ENCODE data around the gene TANC2. TPM values are rescaled to one million over a fixed set of nuclear protein-coding genes. Genes with fewer than 3 reads are reported as not detected.

Gene TANC2
- total RNA-seq, 1 experiment from 2014 or later: 7.7 TPM

- Histone ChIP-seq H3K9me3 (replicated peaks) (no peaks in the 10 kb centered on the region), H3K27me3 (replicated peaks) (no peaks in the 10 kb centered on the region), H3K36me3 (no peaks in the 10 kb centered on the region), H3K4me1 (replicated peaks) (no peaks in the 10 kb centered on the region), H3K4me3 (no peak overlapping the region), H3K27ac (no peak overlapping the region)
- DNase-seq (ENCODE audit: low read depth in 1 of 2, low spot score in 2 of 2): no peak
Observed at GRCh38 chr17:62935523-62935922, 30.5 kb upstream of the TANC2 start.

DNA sequence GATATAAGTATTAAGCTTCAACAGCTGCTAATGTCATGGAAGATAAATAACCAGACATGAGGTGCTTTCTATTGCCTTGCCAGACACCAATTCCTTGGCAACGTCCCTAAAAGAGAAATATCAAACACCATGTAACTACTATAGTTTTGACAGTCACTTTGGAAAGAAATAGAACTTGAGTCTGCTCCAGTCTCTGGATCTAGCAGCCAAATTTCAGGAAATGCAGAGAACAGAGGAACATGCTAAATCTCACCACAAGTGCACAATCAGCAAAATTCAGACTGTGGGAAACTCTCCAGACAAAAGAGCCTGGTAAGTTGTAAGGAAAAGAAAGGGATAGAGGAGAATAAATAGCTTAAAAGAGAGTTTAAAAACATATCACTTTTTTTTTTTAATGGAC, 28.4 kb upstream of the TANC2 start:
- H3K9me3 ChIP-seq (replicated peaks): peaks cover 4% of the 10 kb centered on the region
- H3K4me1 ChIP-seq (replicated peaks): no peaks in the 10 kb centered on the region
- H3K36me3 ChIP-seq: no peaks in the 10 kb centered on the region
- H3K27ac ChIP-seq: no peak overlapping the region
- H3K27me3 ChIP-seq (replicated peaks): no peaks in the 10 kb centered on the region
- H3K4me3 ChIP-seq: no peak overlapping the region
- DNase-seq (ENCODE audit: low read depth in 1 of 2, low spot score in 2 of 2): no peak

DNA sequence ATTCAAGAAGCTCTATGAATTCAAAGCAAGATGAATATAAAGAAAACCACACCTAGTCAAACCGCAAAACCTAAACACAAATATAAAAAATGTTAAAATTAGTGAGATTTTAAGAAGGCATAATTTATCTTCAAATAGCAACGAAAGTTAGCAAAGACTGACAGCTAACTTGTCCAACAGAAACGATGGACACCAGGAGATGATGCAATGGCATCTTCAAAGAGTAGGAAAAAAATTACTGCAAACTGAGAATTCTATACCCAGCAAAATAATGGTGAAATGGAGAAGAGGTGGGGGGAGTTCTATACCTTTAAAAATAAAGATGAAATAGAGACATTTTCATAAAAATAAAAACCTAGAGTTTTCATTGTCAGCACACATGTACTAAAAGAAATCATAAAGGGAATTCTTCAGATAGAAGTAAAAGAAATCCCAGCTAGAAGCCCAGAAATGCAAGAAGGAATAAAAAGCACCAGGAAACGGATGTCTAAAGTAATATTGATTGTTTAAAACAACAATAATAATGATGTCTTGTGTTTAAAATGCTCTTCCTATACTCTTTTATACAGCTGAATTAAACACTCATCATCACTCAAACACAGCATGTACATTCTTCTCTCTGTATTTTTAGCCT, 24.6 kb upstream of the TANC2 start:
- peaks cover 7% of the 10 kb centered on the region for H3K9me3 ChIP-seq (replicated peaks)
- no peaks in the 10 kb centered on the region for H3K27me3 ChIP-seq (replicated peaks)
- H3K4me1 ChIP-seq (replicated peaks): no peaks in the 10 kb centered on the region
- H3K27ac ChIP-seq: no peak overlapping the region
- H3K36me3 ChIP-seq: no peaks in the 10 kb centered on the region
- H3K4me3 ChIP-seq: no peak overlapping the region
- no peak for DNase-seq (ENCODE audit: low read depth in 1 of 2, low spot score in 2 of 2)

DNA sequence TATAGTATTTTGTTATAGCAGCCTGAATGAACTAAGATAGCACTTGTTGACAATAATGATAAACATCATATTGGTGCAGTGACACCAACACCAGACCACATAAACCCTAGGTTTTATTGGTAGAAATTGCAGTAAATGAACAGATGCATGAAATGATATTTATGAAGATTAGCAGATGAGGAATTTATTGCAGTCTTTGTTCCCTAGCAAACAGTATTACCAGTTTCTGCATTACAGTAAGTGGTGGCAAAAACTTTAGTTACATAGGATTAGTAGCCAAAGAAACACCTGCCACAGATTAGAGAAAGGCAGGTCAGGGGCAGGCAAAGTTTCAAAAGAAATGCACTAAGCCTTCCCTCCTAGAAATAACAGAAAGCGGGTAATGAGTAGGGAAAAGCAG, 17.7 kb upstream of the TANC2 start:
- H3K27me3 ChIP-seq (replicated peaks): no peaks in the 10 kb centered on the region; the same call in 1 of the 2 replicates

GRCh38 chr17:62949036-62949435, 17.0 kb upstream of the TANC2 start:
- H3K4me1 ChIP-seq (replicated peaks): no peaks in the 10 kb centered on the region
- no peak overlapping the region for H3K27ac ChIP-seq
- no peaks in the 10 kb centered on the region for H3K36me3 ChIP-seq
- no peak overlapping the region for H3K4me3 ChIP-seq
- no peaks in the 10 kb centered on the region for H3K9me3 ChIP-seq (replicated peaks)
- no peak for DNase-seq (ENCODE audit: low read depth in 1 of 2, low spot score in 2 of 2)
- no peaks in the 10 kb centered on the region; the same call in 1 of the 2 replicates for H3K27me3 ChIP-seq (replicated peaks)

More for the DNA sequence above, 17.7 kb upstream of the TANC2 start:
- Histone ChIP-seq H3K9me3 (replicated peaks) (0 out of 2 replicates have a peak, but pooled peaks cover 4% of the 10 kb centered on the region), H3K4me3 (no peak overlapping the region), H3K27ac (no peak overlapping the region), H3K36me3 (no peaks in the 10 kb centered on the region), H3K4me1 (replicated peaks) (no peaks in the 10 kb centered on the region)
- DNase-seq (ENCODE audit: low read depth in 1 of 2, low spot score in 2 of 2): no peak

DNA sequence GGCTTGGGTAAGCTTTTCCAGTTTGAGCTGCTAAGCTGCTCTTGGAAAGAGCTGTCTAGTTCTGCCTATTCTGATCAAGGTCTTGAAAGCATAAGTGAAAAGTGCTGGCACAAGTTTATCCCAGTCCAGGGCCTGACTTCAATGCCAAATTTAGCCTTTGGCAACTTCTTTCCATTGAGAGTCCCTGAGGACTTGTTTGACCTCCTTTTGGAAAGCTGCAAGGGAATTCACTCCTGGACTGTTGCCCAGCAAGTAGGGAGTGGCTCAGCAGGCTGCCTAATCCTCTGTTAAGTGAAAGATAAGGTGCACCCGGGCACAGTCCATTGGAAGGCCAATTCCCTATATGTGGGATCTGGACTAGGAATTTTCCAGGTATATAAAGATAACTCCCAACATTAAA, 16.0 kb upstream of the TANC2 start:
- Histone ChIP-seq H3K36me3 (no peaks in the 10 kb centered on the region), H3K4me3 (no peak overlapping the region), H3K4me1 (replicated peaks) (no peaks in the 10 kb centered on the region), H3K9me3 (replicated peaks) (no peaks in the 10 kb centered on the region), H3K27me3 (replicated peaks) (no peaks in the 10 kb centered on the region; the same call in 1 of the 2 replicates), H3K27ac (no peak overlapping the region)
- no peak for DNase-seq (ENCODE audit: low read depth in 1 of 2, low spot score in 2 of 2)

GRCh38 chr17:62955841-62956352, 10.1 kb upstream of the TANC2 start:
- H3K9me3 ChIP-seq (replicated peaks): no peaks in the 10 kb centered on the region
- H3K4me1 ChIP-seq (replicated peaks): no peaks in the 10 kb centered on the region
- H3K27me3 ChIP-seq (replicated peaks): no peaks in the 10 kb centered on the region
- no peak overlapping the region for H3K27ac ChIP-seq
- DNase-seq (ENCODE audit: low read depth in 1 of 2, low spot score in 2 of 2): no peak
- no peaks in the 10 kb centered on the region for H3K36me3 ChIP-seq
- no peak overlapping the region for H3K4me3 ChIP-seq

DNA sequence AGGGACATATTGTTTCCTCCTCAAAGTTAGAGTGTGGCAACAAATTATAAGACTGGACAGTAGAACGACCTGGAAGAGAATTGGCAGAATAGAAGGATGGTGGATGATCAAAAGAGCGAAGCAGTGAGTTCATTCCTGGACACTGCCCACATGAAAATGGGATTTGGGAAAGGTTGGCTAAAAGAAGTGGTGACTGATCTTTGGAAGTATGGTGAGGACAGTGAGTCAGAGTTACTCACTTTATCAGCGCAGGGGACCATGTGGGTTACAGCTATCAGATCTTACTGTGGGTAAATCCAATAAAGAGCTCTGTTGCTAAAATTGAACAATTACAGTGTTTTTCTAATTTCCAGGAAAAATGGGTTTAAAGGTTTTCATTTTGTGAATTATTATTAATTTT, 2.7 kb upstream of the TANC2 start:
- H3K4me1 ChIP-seq (replicated peaks): peaks cover 28% of the 10 kb centered on the region
- H3K4me3 ChIP-seq: no peak overlapping the region
- H3K36me3 ChIP-seq: peaks cover 3% of the 10 kb centered on the region; the same call in 1 of the 2 replicates
- no peak overlapping the region for H3K27ac ChIP-seq
- DNase-seq (ENCODE audit: low read depth in 1 of 2, low spot score in 2 of 2): peak in 1 of 2 experiments; percentile 31
- no peaks in the 10 kb centered on the region for H3K9me3 ChIP-seq (replicated peaks)
- no peaks in the 10 kb centered on the region for H3K27me3 ChIP-seq (replicated peaks)

DNA sequence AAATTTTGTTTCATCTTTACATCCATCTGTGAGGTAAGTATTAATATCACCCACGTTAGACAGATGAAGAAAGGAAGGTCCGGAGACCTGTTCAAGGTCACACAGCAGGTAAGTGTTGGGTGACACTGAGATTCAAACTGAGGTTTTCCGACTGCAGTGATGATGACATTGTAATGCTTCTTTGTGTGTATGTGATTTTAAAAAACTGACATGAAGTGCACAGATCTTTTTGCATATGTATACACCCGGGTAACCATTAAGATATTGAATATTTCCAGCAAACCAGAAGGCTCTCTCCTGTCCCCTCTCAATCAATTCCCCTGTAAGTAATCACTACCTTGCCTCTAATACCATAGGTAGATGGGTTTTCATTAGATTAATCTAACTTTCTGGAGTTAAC, 1.5 kb upstream of the TANC2 start:
- Histone ChIP-seq H3K36me3 (peaks cover 3% of the 10 kb centered on the region; the same call in 1 of the 2 replicates), H3K4me1 (replicated peaks) (peaks cover 32% of the 10 kb centered on the region), H3K27me3 (replicated peaks) (no peaks in the 10 kb centered on the region), H3K4me3 (no peak overlapping the region), H3K9me3 (replicated peaks) (no peaks in the 10 kb centered on the region), H3K27ac (no peak overlapping the region)
- DNase-seq (ENCODE audit: low read depth in 1 of 2, low spot score in 2 of 2): no peak

GRCh38 chr17:62965174-62965685, 805 bp upstream of the TANC2 start:
- H3K4me3 ChIP-seq: peak overlapping the region; percentile 92
- H3K27me3 ChIP-seq (replicated peaks): no peaks in the 10 kb centered on the region
- peaks cover 3% of the 10 kb centered on the region; the same call in 1 of the 2 replicates for H3K36me3 ChIP-seq
- peak overlapping the region; percentile 76 for H3K27ac ChIP-seq
- DNase-seq (ENCODE audit: low read depth in 1 of 2, low spot score in 2 of 2): no peak
- no peaks in the 10 kb centered on the region for H3K9me3 ChIP-seq (replicated peaks)
- H3K4me1 ChIP-seq (replicated peaks): peaks cover 32% of the 10 kb centered on the region

DNA sequence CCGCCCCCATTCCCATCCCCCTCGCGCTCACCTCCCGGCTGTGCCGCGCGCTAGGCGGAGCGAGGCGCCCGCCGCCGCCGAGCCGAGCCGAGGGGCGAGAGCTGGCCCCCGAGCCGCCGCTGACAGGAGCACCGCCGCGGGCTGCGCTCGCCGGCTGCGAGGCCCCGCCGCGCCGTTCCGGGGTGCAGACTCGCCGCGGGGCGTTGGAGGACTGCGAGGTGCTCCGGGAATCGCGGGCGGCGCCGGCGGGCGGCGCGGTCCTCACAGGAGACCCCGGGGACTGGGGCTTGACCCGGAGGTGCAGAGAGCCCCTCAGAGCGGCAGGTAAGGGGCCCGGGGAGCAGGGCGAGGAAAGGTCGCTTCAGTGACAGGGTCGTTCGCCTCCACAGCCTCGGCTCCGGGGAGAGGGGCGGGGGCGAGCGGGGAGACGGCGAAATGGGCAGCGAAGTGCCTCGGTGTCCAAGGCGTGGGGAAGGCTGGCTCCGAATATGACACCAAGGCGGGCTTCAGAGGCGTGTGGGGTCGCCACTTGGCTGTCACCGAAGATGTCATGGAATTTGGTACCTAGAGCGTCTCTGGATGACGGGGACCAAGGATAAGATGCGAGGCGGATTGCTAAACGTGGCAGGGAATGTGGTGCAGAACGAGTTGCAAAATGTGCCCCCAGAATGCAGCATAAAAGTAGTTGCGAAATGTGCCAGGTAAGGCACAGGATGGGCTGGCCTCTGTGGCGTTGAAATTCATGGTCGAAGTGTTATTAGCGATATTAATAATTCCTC, 580 bp downstream of the TANC2 start:
- H3K27ac ChIP-seq: no peak overlapping the region; the same call in 1 of the 2 replicates
- H3K27me3 ChIP-seq (replicated peaks): no peaks in the 10 kb centered on the region
- H3K36me3 ChIP-seq: peaks cover 3% of the 10 kb centered on the region; the same call in 1 of the 2 replicates
- peak in 1 of 2 experiments; percentile 36 for DNase-seq (ENCODE audit: low read depth in 1 of 2, low spot score in 2 of 2)
- H3K4me1 ChIP-seq (replicated peaks): peaks cover 38% of the 10 kb centered on the region
- H3K9me3 ChIP-seq (replicated peaks): no peaks in the 10 kb centered on the region
- peak overlapping the region; percentile 92 for H3K4me3 ChIP-seq

DNA sequence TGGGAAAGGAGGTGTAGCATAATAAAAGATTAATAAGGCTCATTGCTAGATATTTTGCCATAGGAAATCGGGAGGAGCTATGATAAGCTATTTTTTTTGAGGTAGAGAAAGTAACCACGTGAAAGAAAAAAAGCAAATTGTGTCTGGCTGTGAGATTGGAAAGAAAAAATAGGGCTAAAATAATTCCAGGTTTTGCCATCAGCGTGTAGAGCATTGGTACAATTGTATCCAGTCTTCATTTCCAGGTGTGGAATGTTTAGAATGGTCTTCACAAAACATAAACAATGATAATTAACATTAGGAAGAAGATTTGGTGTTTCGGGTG, 1.1 kb downstream of the TANC2 start:
- Histone ChIP-seq H3K27me3 (replicated peaks) (no peaks in the 10 kb centered on the region), H3K4me1 (replicated peaks) (peaks cover 38% of the 10 kb centered on the region), H3K4me3 (peak overlapping the region; percentile 92), H3K27ac (no peak overlapping the region), H3K9me3 (replicated peaks) (no peaks in the 10 kb centered on the region), H3K36me3 (peaks cover 3% of the 10 kb centered on the region; the same call in 1 of the 2 replicates)
- DNase-seq (ENCODE audit: low read depth in 1 of 2, low spot score in 2 of 2): no peak

DNA sequence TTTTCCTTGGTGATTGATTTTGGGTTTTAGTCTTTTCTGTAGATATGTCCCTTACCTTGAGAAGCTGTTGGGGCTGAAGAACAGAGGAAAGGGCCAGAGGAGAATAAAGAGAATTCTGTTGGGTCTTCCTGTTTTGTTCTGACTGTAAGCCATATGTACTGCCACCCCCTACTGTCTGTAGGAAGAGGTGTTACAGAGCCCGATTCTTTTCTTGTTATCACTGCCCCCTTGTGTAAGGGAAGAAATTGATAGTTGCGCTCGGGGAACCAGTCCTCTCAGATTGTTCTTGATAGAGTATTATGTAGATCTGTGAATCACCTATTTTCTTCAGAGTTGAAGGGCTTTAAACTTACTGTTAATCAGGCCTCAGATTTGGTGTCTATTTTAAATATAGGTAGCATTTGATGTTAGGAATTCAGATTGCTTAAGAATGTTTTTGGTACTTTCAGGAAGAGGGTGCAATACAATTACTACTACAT, 2.4 kb downstream of the TANC2 start:
- Histone ChIP-seq H3K4me3 (no peak overlapping the region), H3K27me3 (replicated peaks) (no peaks in the 10 kb centered on the region), H3K9me3 (replicated peaks) (no peaks in the 10 kb centered on the region), H3K4me1 (replicated peaks) (peaks cover 33% of the 10 kb centered on the region), H3K27ac (no peak overlapping the region), H3K36me3 (peaks cover 3% of the 10 kb centered on the region; the same call in 1 of the 2 replicates)
- peak; percentile 65 to 80 for DNase-seq (ENCODE audit: low read depth in 1 of 2, low spot score in 2 of 2)

DNA sequence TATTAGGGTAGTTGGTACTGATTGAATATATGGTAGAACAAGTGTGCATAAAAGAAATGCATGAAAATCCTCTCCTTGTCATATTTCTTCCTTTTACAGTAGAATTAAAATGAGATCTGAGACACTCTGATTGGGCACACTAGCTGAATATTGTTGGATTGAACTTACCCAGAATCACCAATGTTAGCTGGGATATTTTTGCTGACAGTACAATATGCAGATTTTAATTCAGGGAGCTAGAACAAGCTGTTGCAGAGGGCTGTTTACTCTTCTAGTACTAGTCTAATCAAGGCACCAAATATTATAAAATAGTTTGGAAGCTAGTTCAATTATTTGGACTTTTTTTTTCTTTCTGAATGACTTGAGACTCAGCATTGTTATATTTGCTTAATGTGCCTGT, 4.6 kb downstream of the TANC2 start:
- no peak overlapping the region for H3K4me3 ChIP-seq
- H3K4me1 ChIP-seq (replicated peaks): peaks cover 29% of the 10 kb centered on the region
- DNase-seq (ENCODE audit: low read depth in 1 of 2, low spot score in 2 of 2): no peak
- no peaks in the 10 kb centered on the region for H3K27me3 ChIP-seq (replicated peaks)
- H3K27ac ChIP-seq: no peak overlapping the region
- no peaks in the 10 kb centered on the region for H3K9me3 ChIP-seq (replicated peaks)
- peaks cover 3% of the 10 kb centered on the region; the same call in 1 of the 2 replicates for H3K36me3 ChIP-seq

Measured in SJSA1 (cell line).